Tibial nerve (tissue), 4 donors: ENCODE data around the gene PKHD1. TPM values are rescaled to one million over a fixed set of nuclear protein-coding genes. Genes with fewer than 3 reads are reported as not detected.
A peak's percentile ranks its signal among the peaks of the same experiment; 100 is the strongest.

Source experiments
- DNase-seq, 2 donors: peaks; one replicate each; pipeline ENCODE4 v3.0.0-alpha.2; 2019; ENCODE audit warnings: low spot score in 2 of 2
- H3K27ac ChIP-seq, 4 donors: fragments of 200-600 bp; sonication (generic) in 3 of 4; one replicate each; pipeline ENCODE4 v1.5.1; 2017 to 2019; ENCODE audit warnings: mild to moderate bottlenecking in 1 of 4
- H3K27me3 ChIP-seq, 2 donors: fragments of 200-600 bp; sonication (generic) in 1 of 2; one replicate each; pipeline versions ENCODE4 v1.5.1 to v1.6.0; 2017 to 2019
- H3K36me3 ChIP-seq, 3 donors: fragments of 200-600 bp; sonication (generic); one replicate each; pipeline ENCODE4 v1.5.1; 2018 to 2019
- H3K4me1 ChIP-seq, 4 donors: fragments of 200-600 bp; sonication (generic) in 3 of 4; one replicate each; pipeline ENCODE4 v1.5.1; 2017 to 2019
- H3K4me3 ChIP-seq, 4 donors: fragments of 200-600 bp; sonication (generic) in 3 of 4; one replicate each; pipeline ENCODE4 v1.5.1; 2017 to 2019; ENCODE audit warnings: mild to moderate bottlenecking in 1 of 4, moderate library complexity in 1 of 4
- H3K9me3 ChIP-seq, 4 donors: fragments of 200-600 bp; sonication (generic) in 3 of 4; one replicate each; pipeline ENCODE4 v1.5.1; 2017 to 2019
- EP300 ChIP-seq, 2 donors: sonication (generic); formaldehyde crosslinking; IDR thresholded peaks; one replicate each; pipeline ENCODE4 v1.6.1; 2017; ENCODE audit warnings: antibody characterized with exemption in 2 of 2, mild to moderate bottlenecking in 1 of 2
- POLR2A ChIP-seq, 2 donors: fragments of 450-650 bp; IDR thresholded peaks; one replicate each; pipeline ENCODE4 v1.6.1; 2017; ENCODE audit warnings: antibody characterized with exemption in 2 of 2, mild to moderate bottlenecking in 2 of 2, moderate library complexity in 2 of 2
- WGBS, 2 donors: methylation state at CpG; one replicate each; pipeline ENCODE4 v1.1.5; 2018; 5-methylcytosine and 5-hydroxymethylcytosine counted together
- total RNA-seq, 4 donors: library from RNA; depleted of rRNA; stranded (reverse); fragments of >200 nt; gene quantifications; one replicate each; pipeline ENCODE4 v1.1.0, GENCODE V29; 2016
- TF ChIP-seq, protein P1 (sequence below), 5 experiments: fragments of 200-600 bp in 3 of 5; fragments of 450-650 bp in 2 of 5; sonication (generic) in 3 of 5; IDR thresholded peaks; one replicate each; pipeline ENCODE4 v1.5.1; 2016 to 2019; ENCODE audit warnings: antibody characterized with exemption in 5 of 5, mild to moderate bottlenecking in 3 of 5, moderate library complexity in 2 of 5

The PKHD1 gene
- total RNA-seq, 4 donors from 2014 or later = under 0.01 to 0.22 (median 0.20) TPM

DNA sequence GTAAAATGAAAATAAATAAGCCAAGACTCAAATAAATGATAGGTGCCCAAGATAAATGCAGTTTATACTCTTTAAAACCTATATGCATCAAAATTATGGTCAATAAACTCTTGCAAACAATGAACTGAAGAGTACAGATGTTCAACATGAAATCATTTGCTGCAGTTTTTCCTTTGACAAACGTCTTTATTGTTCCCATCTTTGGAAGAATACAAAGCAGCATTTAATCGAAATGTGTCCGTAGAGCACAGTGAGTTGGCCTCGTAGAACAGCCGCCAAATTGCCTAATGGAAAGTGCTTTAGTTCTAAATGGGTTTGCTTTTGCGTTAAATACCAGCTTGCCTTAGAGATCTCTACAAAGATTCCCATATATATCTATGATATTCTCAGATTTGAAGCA, 447.4 kb downstream of the PKHD1 start:
- Histone ChIP-seq H3K4me1 (no peaks in the 10 kb centered on the region), H3K4me3 (no peak overlapping the region), H3K27ac (peak overlapping the region in 1 of 4 donors; percentile 30), H3K36me3 (no peaks in the 10 kb centered on the region), H3K27me3 (no peaks in the 10 kb centered on the region), H3K9me3 (no peaks in the 10 kb centered on the region)
- TF ChIP-seq, protein P1, sequence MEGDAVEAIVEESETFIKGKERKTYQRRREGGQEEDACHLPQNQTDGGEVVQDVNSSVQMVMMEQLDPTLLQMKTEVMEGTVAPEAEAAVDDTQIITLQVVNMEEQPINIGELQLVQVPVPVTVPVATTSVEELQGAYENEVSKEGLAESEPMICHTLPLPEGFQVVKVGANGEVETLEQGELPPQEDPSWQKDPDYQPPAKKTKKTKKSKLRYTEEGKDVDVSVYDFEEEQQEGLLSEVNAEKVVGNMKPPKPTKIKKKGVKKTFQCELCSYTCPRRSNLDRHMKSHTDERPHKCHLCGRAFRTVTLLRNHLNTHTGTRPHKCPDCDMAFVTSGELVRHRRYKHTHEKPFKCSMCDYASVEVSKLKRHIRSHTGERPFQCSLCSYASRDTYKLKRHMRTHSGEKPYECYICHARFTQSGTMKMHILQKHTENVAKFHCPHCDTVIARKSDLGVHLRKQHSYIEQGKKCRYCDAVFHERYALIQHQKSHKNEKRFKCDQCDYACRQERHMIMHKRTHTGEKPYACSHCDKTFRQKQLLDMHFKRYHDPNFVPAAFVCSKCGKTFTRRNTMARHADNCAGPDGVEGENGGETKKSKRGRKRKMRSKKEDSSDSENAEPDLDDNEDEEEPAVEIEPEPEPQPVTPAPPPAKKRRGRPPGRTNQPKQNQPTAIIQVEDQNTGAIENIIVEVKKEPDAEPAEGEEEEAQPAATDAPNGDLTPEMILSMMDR (IDR thresholded peaks at IDR 0.05) = no peak
- TF ChIP-seq POLR2A (IDR thresholded peaks at IDR 0.05) (no peak), EP300 (IDR thresholded peaks at IDR 0.05) (no peak)
- WGBS, 2 donors = 50 to 53% methylated on average over 6 of the region's 6 CpGs
- DNase-seq = no peak

- no peaks in the 10 kb centered on the region for H3K4me1 ChIP-seq
- 57 to 61% methylated on average over 1 of the region's 1 CpG for WGBS, 2 donors
- no peaks in the 10 kb centered on the region for H3K9me3 ChIP-seq
- H3K4me3 ChIP-seq = no peak overlapping the region
- TF ChIP-seq EP300 (IDR thresholded peaks at IDR 0.05) (no peak), POLR2A (IDR thresholded peaks at IDR 0.05) (no peak)
- TF ChIP-seq, protein P1 (IDR thresholded peaks at IDR 0.05) = no peak
- H3K27me3 ChIP-seq = no peaks in the 10 kb centered on the region
- no peak overlapping the region for H3K27ac ChIP-seq
- no peak for DNase-seq
- H3K36me3 ChIP-seq = no peaks in the 10 kb centered on the region
Measured at GRCh38 chr6:51633424-51633823, 454.0 kb downstream of the PKHD1 start.

- no peaks in the 10 kb centered on the region for H3K36me3 ChIP-seq
- WGBS, 2 donors = 54 to 55% methylated on average over 4 of the region's 4 CpGs
- TF ChIP-seq, protein P1 (IDR thresholded peaks at IDR 0.05) = no peak
- no peak for TF ChIP-seq POLR2A (IDR thresholded peaks at IDR 0.05)
- H3K27ac ChIP-seq = no peak overlapping the region
- no peak for DNase-seq
- no peaks in the 10 kb centered on the region for H3K9me3 ChIP-seq
- H3K4me1 ChIP-seq = no peaks in the 10 kb centered on the region
- no peak overlapping the region for H3K4me3 ChIP-seq
- H3K27me3 ChIP-seq = no peaks in the 10 kb centered on the region
Measured at GRCh38 chr6:51630011-51630410, 457.4 kb downstream of the PKHD1 start.

DNA sequence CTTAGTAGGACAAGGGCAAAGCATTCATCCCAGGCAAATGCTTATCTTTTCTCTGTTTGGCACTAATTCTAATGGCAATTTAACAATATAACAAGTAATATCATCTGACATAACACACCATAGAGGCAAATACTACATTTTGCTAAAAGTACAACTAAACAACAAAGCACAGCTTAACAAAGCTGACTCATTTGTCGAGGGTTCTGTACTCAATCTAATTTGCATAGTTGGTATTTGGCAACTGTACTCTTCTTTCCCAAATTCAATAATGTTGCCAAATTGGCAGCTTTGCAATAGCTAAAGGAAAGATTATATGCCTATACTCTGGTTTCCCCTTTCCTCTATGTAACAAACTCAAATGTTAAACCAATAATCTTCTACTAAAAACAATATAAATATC, 461.0 kb downstream of the PKHD1 start:
- Histone ChIP-seq H3K4me3 (no peak overlapping the region), H3K27me3 (no peaks in the 10 kb centered on the region), H3K27ac (no peak overlapping the region), H3K4me1 (no peaks in the 10 kb centered on the region), H3K9me3 (no peaks in the 10 kb centered on the region), H3K36me3 (no peaks in the 10 kb centered on the region)
- DNase-seq = no peak
- WGBS, 2 donors = 41 to 42% methylated on average over 1 of the region's 1 CpG
- TF ChIP-seq EP300 (IDR thresholded peaks at IDR 0.05) (no peak), POLR2A (IDR thresholded peaks at IDR 0.05) (no peak)
- TF ChIP-seq, protein P1 (IDR thresholded peaks at IDR 0.05) = no peak

DNA sequence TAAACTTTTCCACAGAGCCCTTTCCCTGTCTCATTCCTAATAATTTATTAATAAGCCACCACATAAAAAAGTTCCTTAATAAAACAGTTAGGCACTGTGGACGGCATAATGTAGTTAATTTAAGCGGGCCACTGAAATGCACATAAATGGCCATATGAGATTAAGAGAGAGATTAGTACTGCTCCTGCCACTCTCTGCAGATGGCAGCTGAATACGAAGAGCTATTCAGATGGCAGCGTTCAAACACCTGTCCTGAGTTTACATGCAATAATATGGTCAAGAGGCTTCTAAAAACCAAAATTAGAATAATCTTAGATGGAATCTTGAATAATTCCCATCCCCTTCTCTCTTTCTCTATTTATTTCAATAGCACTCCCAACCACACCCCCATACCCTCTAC, 461.8 kb downstream of the PKHD1 start:
- Histone ChIP-seq H3K36me3 (no peaks in the 10 kb centered on the region), H3K27ac (no peak overlapping the region), H3K4me3 (no peak overlapping the region), H3K4me1 (no peaks in the 10 kb centered on the region), H3K27me3 (no peaks in the 10 kb centered on the region), H3K9me3 (no peaks in the 10 kb centered on the region)
- no peak for TF ChIP-seq POLR2A (IDR thresholded peaks at IDR 0.05)
- no peak for TF ChIP-seq EP300 (IDR thresholded peaks at IDR 0.05)
- TF ChIP-seq, protein P1 (IDR thresholded peaks at IDR 0.05) = no peak
- WGBS, 2 donors = 92% methylated on average over 4 of the region's 4 CpGs
- DNase-seq = no peak
